Measurements from ENCODE around the gene VSIG10L2.

The VSIG10L2 gene

GRCh38 chr11:125930076-125930450 is 15.8 kb upstream of the VSIG10L2 start:
- no peak for DNase-seq

GRCh38 chr11:125931116-125931515 is 14.7 kb upstream of the VSIG10L2 start:
- DNase-seq = no peak

- no peak for DNase-seq
Observed at GRCh38 chr11:125931668-125932067, 14.2 kb upstream of the VSIG10L2 start.

GRCh38 chr11:125932301-125932700 is 13.5 kb upstream of the VSIG10L2 start:
- no peak for DNase-seq

GRCh38 chr11:125933030-125933813 is 12.6 kb upstream of the VSIG10L2 start:
- no peak for DNase-seq

GRCh38 chr11:125934473-125934872 is 11.4 kb upstream of the VSIG10L2 start:
- DNase-seq = no peak

- no peak for DNase-seq
Observed at GRCh38 chr11:125935056-125935455, 10.8 kb upstream of the VSIG10L2 start.

GRCh38 chr11:125935618-125936199 is 10.1 kb upstream of the VSIG10L2 start:
- no peak for DNase-seq

- DNase-seq = no peak
Observed at GRCh38 chr11:125938418-125938817, 7.4 kb upstream of the VSIG10L2 start.

- no peak for DNase-seq
Observed at GRCh38 chr11:125939081-125939521, 6.7 kb upstream of the VSIG10L2 start.

- no peak for DNase-seq
Observed at GRCh38 chr11:125940145-125940544, 5.7 kb upstream of the VSIG10L2 start.

- DNase-seq = no peak
Observed at GRCh38 chr11:125941267-125941618, 4.6 kb upstream of the VSIG10L2 start.

GRCh38 chr11:125941619-125942611 is 3.9 kb upstream of the VSIG10L2 start:
- DNase-seq = peak in 3 of 4 experiments; percentile 8 to 45 (median 13)

- DNase-seq = no peak
Observed at GRCh38 chr11:125942771-125943428, 2.9 kb upstream of the VSIG10L2 start.

GRCh38 chr11:125943661-125944349 is 2.0 kb upstream of the VSIG10L2 start:
- DNase-seq = no peak

- no peak for DNase-seq
Observed at GRCh38 chr11:125944350-125945010, 1.4 kb upstream of the VSIG10L2 start.

- no peak for DNase-seq
Observed at GRCh38 chr11:125945011-125945796, 640 bp upstream of the VSIG10L2 start.

GRCh38 chr11:125946712-125947418 is 1.0 kb downstream of the VSIG10L2 start:
- DNase-seq = no peak

GRCh38 chr11:125947419-125948277 is 1.8 kb downstream of the VSIG10L2 start:
- no peak for DNase-seq

All from activated naive CD4-positive, alpha-beta T cell (primary cell).